Hepatocyte (in vitro differentiated cells): ENCODE data around the gene TH.

Source experiments
- EZH2phosphoT487 ChIP-seq: fragments of 200-600 bp; sonication (generic); IDR thresholded peaks from one replicate; pipeline ENCODE4 v1.6.1; 2018; ENCODE audit warnings: antibody characterized with exemption, mild to moderate bottlenecking, low read depth, moderate library complexity; ENCODE audit not compliant: unreplicated experiment, severe bottlenecking
- TF ChIP-seq, protein P1 (sequence below): fragments of 200-600 bp; sonication (generic); IDR thresholded peaks from 2 replicates; pipeline ENCODE4 v1.5.1; 2016; ENCODE audit warnings: antibody characterized with exemption, mild to moderate bottlenecking; ENCODE audit not compliant: poor library complexity

DNA sequence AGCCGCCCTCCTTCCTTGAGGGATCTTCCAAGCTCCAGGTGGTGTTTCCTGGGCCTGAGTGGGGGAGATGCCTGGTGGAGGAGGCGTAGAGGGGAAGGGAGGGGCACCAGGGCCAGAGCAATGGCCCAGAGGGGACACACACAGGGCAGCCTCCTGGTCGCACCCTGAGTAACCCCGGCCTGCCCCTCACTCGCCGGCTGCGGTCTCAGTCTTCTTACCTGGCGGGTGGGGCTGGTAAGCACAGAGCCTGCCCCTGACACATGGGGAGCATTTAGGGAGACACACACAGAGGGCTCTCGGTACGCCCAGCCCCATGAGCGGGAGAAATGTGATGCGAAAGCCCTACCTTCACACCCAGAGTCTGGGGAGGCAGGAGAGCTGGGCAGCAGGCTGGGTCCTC is 56.3 kb downstream of the TH start:
- TF ChIP-seq, protein P1, sequence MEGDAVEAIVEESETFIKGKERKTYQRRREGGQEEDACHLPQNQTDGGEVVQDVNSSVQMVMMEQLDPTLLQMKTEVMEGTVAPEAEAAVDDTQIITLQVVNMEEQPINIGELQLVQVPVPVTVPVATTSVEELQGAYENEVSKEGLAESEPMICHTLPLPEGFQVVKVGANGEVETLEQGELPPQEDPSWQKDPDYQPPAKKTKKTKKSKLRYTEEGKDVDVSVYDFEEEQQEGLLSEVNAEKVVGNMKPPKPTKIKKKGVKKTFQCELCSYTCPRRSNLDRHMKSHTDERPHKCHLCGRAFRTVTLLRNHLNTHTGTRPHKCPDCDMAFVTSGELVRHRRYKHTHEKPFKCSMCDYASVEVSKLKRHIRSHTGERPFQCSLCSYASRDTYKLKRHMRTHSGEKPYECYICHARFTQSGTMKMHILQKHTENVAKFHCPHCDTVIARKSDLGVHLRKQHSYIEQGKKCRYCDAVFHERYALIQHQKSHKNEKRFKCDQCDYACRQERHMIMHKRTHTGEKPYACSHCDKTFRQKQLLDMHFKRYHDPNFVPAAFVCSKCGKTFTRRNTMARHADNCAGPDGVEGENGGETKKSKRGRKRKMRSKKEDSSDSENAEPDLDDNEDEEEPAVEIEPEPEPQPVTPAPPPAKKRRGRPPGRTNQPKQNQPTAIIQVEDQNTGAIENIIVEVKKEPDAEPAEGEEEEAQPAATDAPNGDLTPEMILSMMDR = no peak
- no peak for TF ChIP-seq EZH2phosphoT487
